SKM-1 (cell line): ENCODE data around the gene CCDC74B.
"Not testable (repeated sequence)": the region's sequence is repeated elsewhere in the genome, so short reads cannot be mapped to it uniquely, and the experiment has no call there.

ENCODE experiments used
- DNase-seq: peaks from one replicate; lab custom pipeline; 2025; ENCODE audit not compliant: unreplicated experiment; lab: John Stamatoyannopoulos, UW

The CCDC74B gene

GRCh38 chr2:130120924-130121323, 24.0 kb downstream of the CCDC74B start:
- not testable (repeated sequence) for DNase-seq

- DNase-seq: not testable (repeated sequence)
These were observed 42.1 kb downstream of the CCDC74B start for GRCh38 chr2:130102597-130103363.
